ENCODE measurements around the gene KCNQ2.

- TF ChIP-seq POLR2A (IDR thresholded peaks at IDR 0.05), result no peak
- TF ChIP-seq, protein P1, sequence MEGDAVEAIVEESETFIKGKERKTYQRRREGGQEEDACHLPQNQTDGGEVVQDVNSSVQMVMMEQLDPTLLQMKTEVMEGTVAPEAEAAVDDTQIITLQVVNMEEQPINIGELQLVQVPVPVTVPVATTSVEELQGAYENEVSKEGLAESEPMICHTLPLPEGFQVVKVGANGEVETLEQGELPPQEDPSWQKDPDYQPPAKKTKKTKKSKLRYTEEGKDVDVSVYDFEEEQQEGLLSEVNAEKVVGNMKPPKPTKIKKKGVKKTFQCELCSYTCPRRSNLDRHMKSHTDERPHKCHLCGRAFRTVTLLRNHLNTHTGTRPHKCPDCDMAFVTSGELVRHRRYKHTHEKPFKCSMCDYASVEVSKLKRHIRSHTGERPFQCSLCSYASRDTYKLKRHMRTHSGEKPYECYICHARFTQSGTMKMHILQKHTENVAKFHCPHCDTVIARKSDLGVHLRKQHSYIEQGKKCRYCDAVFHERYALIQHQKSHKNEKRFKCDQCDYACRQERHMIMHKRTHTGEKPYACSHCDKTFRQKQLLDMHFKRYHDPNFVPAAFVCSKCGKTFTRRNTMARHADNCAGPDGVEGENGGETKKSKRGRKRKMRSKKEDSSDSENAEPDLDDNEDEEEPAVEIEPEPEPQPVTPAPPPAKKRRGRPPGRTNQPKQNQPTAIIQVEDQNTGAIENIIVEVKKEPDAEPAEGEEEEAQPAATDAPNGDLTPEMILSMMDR (IDR thresholded peaks at IDR 0.05), result no peak
Measured at GRCh38 chr20:63521602-63522001, 49.1 kb upstream of the KCNQ2 start.
